ENCODE measurements around the gene C1orf226. TPM values are rescaled to one million over a fixed set of nuclear protein-coding genes. Genes with fewer than 3 reads are reported as not detected.

C1orf226 gene
- total RNA-seq, 1 donor from 2014 or later, result 5.1 TPM

- H3K4me1 Mint-ChIP-seq, result peaks cover 9% of the 10 kb centered on the region
- no peak overlapping the region for H3K27ac Mint-ChIP-seq
These were observed 14.8 kb downstream of the C1orf226 start for GRCh38 chr1:162396201-162396906.

GRCh38 chr1:162397039-162397448 lies 15.5 kb downstream of the C1orf226 start:
- no peaks in the 10 kb centered on the region for H3K9me3 Mint-ChIP-seq
- no peak overlapping the region for H3K27ac Mint-ChIP-seq
- no peaks in the 10 kb centered on the region for H3K36me3 Mint-ChIP-seq
- TF ChIP-seq CTCF (IDR thresholded peaks at IDR 0.05; ENCODE audit: unreplicated experiment), result no peak
- H3K27me3 Mint-ChIP-seq (ENCODE audit: low read depth), result peaks cover 37% of the 10 kb centered on the region
- no peak overlapping the region for H3K4me3 Mint-ChIP-seq
- no peak for DNase-seq (ENCODE audit: low spot score in 2 of 2, unreplicated experiment in 2 of 2)
- peaks cover 6% of the 10 kb centered on the region for H3K4me1 Mint-ChIP-seq

More at GRCh38 chr1:162396201-162396906, 14.8 kb downstream of the C1orf226 start:
- no peak for DNase-seq (ENCODE audit: low spot score in 2 of 2, unreplicated experiment in 2 of 2)
- Mint-ChIP-seq H3K9me3 (no peaks in the 10 kb centered on the region), H3K4me3 (no peak overlapping the region), H3K27me3 (ENCODE audit: low read depth) (peaks cover 38% of the 10 kb centered on the region), H3K36me3 (no peaks in the 10 kb centered on the region)
- no peak for TF ChIP-seq CTCF (IDR thresholded peaks at IDR 0.05; ENCODE audit: unreplicated experiment)

- Mint-ChIP-seq H3K27ac (no peak overlapping the region), H3K9me3 (no peaks in the 10 kb centered on the region), H3K4me1 (peaks cover 6% of the 10 kb centered on the region), H3K36me3 (no peaks in the 10 kb centered on the region), H3K27me3 (ENCODE audit: low read depth) (peaks cover 37% of the 10 kb centered on the region), H3K4me3 (no peak overlapping the region)
- DNase-seq (ENCODE audit: low spot score in 2 of 2, unreplicated experiment in 2 of 2), result no peak
- no peak for TF ChIP-seq CTCF (IDR thresholded peaks at IDR 0.05; ENCODE audit: unreplicated experiment)
These were observed 16.5 kb downstream of the C1orf226 start for GRCh38 chr1:162397943-162398560.

- Mint-ChIP-seq H3K27ac (no peak overlapping the region), H3K9me3 (no peaks in the 10 kb centered on the region), H3K4me1 (peaks cover 6% of the 10 kb centered on the region), H3K4me3 (no peak overlapping the region), H3K36me3 (no peaks in the 10 kb centered on the region), H3K27me3 (ENCODE audit: low read depth) (peaks cover 34% of the 10 kb centered on the region)
- DNase-seq (ENCODE audit: low spot score in 2 of 2, unreplicated experiment in 2 of 2), result no peak
- TF ChIP-seq CTCF (IDR thresholded peaks at IDR 0.05; ENCODE audit: unreplicated experiment), result no peak
These were observed 17.6 kb downstream of the C1orf226 start for GRCh38 chr1:162398999-162399580.

GRCh38 chr1:162400790-162401355 lies 19.3 kb downstream of the C1orf226 start:
- peaks cover 6% of the 10 kb centered on the region for H3K4me1 Mint-ChIP-seq
- no peak for DNase-seq (ENCODE audit: low spot score in 2 of 2, unreplicated experiment in 2 of 2)
- no peak overlapping the region for H3K4me3 Mint-ChIP-seq
- peaks cover 33% of the 10 kb centered on the region for H3K27me3 Mint-ChIP-seq (ENCODE audit: low read depth)
- H3K9me3 Mint-ChIP-seq, result no peaks in the 10 kb centered on the region
- H3K27ac Mint-ChIP-seq, result no peak overlapping the region
- no peaks in the 10 kb centered on the region for H3K36me3 Mint-ChIP-seq
- no peak for TF ChIP-seq CTCF (IDR thresholded peaks at IDR 0.05; ENCODE audit: unreplicated experiment)

Data from mesothelial cell of epicardium (in vitro differentiated cells).